ENCODE data around the gene SENP8.

Gene SENP8

GRCh38 chr15:72116731-72117485 is 1.3 kb upstream of the SENP8 start:
- peak overlapping the region; percentile 85 for H3K27ac ChIP-seq

DNA sequence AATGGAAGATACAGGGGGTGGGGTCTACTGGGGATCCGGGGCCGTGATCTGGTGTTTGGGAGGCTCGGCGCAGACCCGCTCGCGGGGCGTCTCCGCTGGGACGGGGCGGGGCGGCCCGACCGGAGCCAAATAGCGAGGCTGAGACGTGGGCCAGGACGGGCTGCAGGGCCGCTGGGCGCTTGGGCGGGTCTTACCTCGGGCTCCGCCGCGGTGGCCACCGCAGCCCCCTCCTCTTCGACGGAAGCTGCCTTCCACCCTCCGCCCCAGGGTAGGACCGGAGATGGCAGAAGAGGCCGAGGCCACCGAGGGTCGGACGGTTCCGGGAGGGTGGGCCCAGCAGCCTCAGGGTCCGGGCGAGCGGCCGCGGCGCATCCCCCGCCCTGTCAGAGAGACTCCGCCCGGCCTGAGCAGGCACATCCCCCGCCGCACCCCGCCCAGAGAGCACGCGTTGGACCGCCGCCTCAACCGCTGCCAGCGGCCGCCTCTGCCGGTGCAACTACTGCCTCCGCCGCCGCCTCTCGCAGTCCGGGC is 652 bp upstream of the SENP8 start:
- TF ChIP-seq ZFX (IDR thresholded peaks at IDR 0.05) (peak; percentile 52), CTCF (conservative IDR thresholded peaks at IDR 0.05) (no peak)
- H3K27ac ChIP-seq = peak overlapping the region; percentile 85

More at GRCh38 chr15:72116731-72117485, 1.3 kb upstream of the SENP8 start:
- TF ChIP-seq CTCF (conservative IDR thresholded peaks at IDR 0.05) (no peak), ZFX (IDR thresholded peaks at IDR 0.05) (no peak)

GRCh38 chr15:72124218-72124617 is 6.0 kb downstream of the SENP8 start:
- no peak for TF ChIP-seq CTCF (conservative IDR thresholded peaks at IDR 0.05)
- no peak for TF ChIP-seq ZFX (IDR thresholded peaks at IDR 0.05)
- H3K27ac ChIP-seq = no peak overlapping the region

- TF ChIP-seq ZFX (IDR thresholded peaks at IDR 0.05) = no peak
- H3K27ac ChIP-seq = no peak overlapping the region
Observed at GRCh38 chr15:72127724-72128322, 9.6 kb downstream of the SENP8 start.

GRCh38 chr15:72128359-72128758 is 10.2 kb downstream of the SENP8 start:
- H3K27ac ChIP-seq = no peak overlapping the region
- no peak for TF ChIP-seq ZFX (IDR thresholded peaks at IDR 0.05)
- TF ChIP-seq CTCF (conservative IDR thresholded peaks at IDR 0.05) = no peak

- H3K27ac ChIP-seq = no peak overlapping the region; the same call in 1 of the 2 replicates
- no peak for TF ChIP-seq CTCF (conservative IDR thresholded peaks at IDR 0.05)
- TF ChIP-seq ZFX (IDR thresholded peaks at IDR 0.05) = no peak
Observed at GRCh38 chr15:72130272-72130671, 12.1 kb downstream of the SENP8 start.

DNA sequence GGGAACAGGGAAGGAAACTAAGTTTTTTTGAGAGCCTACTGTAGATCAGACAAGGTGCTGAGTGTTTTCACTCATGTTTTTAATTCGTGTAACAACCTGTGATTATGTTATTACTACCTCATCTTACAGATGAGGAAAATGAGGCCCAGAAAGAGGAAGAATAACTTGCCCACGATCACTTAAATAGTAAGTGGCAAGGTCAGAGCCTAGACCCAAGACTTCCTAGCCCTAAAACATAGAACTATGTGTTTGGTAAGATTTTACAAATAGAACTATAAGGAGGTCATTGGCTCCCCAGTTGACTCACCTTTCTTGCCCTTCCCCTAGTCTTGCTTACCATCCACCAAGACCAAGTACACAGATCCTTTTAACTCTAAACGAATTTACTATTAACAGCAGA is 13.7 kb downstream of the SENP8 start:
- TF ChIP-seq ZFX (IDR thresholded peaks at IDR 0.05) (no peak), CTCF (conservative IDR thresholded peaks at IDR 0.05) (no peak)
- no peak overlapping the region for H3K27ac ChIP-seq
